SK-N-SH (cell line): Measurements from ENCODE around the gene TNFRSF21. TPM values are rescaled to one million over a fixed set of nuclear protein-coding genes. Genes with fewer than 3 reads are reported as not detected.

ENCODE experiments used
- CTCF ChIA-PET: fragments of 300-600, 350-600 bp; formaldehyde crosslinking; extraction: SDS; loops from one replicate; lab custom pipeline; 2021; lab: Yijun Ruan, JAX
- POLR2A ChIA-PET: fragments of 350-600 bp; sonication (Branson Sonifier 250); formaldehyde crosslinking; extraction: SDS; loops from one replicate; lab custom pipeline; 2020; ENCODE audit warnings: antibody characterized with exemption, inconsistent platforms; lab: Yijun Ruan, JAX
- DNase-seq: peaks from one replicate; pipeline ENCODE4 v3.0.0; 2012
- H2AFZ ChIP-seq: fragments of 200-600 bp; sonication (generic); 2 replicates; pipeline ENCODE4 v1.8.1; 2016; ENCODE audit warnings: antibody characterized with exemption, mild to moderate bottlenecking, low read depth
- H3F3A ChIP-seq: fragments of 200-600 bp; sonication (generic); replicated peaks from 2 replicates; pipeline ENCODE3; 2016; ENCODE audit warnings: antibody characterized with exemption, mild to moderate bottlenecking; ENCODE audit not compliant: insufficient read depth
- H3K27ac ChIP-seq, 2 experiments: fragments of 200-500 bp in 1 of 2; fragments of 200-600 bp in 1 of 2; sonication (Bioruptor generic) in 1 of 2; sonication (generic), shearing (Covaris generic) in 1 of 2; 2 replicates each; pipeline versions ENCODE4 v1.5.1 to v1.6.1; 2014 to 2016; ENCODE audit warnings: low read depth in 2 of 2, inconsistent platforms in 1 of 2, low read length in 1 of 2, mild to moderate bottlenecking in 1 of 2, mixed read lengths in 1 of 2
- H3K27me3 ChIP-seq: fragments of 200-600 bp; sonication (generic), shearing (Covaris generic); 2 replicates; pipeline ENCODE4 v1.6.1; 2016; ENCODE audit warnings: mixed run types; ENCODE audit not compliant: insufficient read depth
- H3K36me3 ChIP-seq, 2 experiments: fragments of 200-500 bp in 1 of 2; fragments of 200-600 bp in 1 of 2; sonication (Bioruptor generic) in 1 of 2; sonication (generic) in 1 of 2; replicated peaks in 1 of 2; 2 replicates each; pipeline versions ENCODE3 to v1.5.1; 2014 to 2016; ENCODE audit warnings: low read length in 1 of 2, mild to moderate bottlenecking in 1 of 2; ENCODE audit not compliant: insufficient read depth in 2 of 2, control insufficient read depth in 1 of 2
- H3K4me1 ChIP-seq, 2 experiments: fragments of 200-500 bp in 1 of 2; fragments of 200-600 bp in 1 of 2; sonication (Bioruptor generic) in 1 of 2; sonication (generic), shearing (Covaris generic) in 1 of 2; 2 replicates each; pipeline versions ENCODE4 v1.5.1 to v1.6.1; 2014 to 2016; ENCODE audit warnings: low read depth in 1 of 2, low read length in 1 of 2, mixed run types in 1 of 2; ENCODE audit not compliant: insufficient read depth in 2 of 2, control insufficient read depth in 1 of 2
- H3K4me2 ChIP-seq: fragments of 200-600 bp; sonication (generic), shearing (Covaris generic); 2 replicates; pipeline ENCODE4 v1.6.1; 2017; ENCODE audit warnings: mixed run types
- H3K4me3 ChIP-seq, 2 experiments: fragments of 200-500 bp in 1 of 2; fragments of 200-600 bp in 1 of 2; sonication (Bioruptor generic) in 1 of 2; sonication (generic), shearing (Covaris generic) in 1 of 2; 2 replicates each; pipeline versions ENCODE4 v1.5.1 to v1.8.1; 2014 to 2016; ENCODE audit warnings: low read depth in 2 of 2, inconsistent platforms in 1 of 2, low read length in 1 of 2, mild to moderate bottlenecking in 1 of 2, mixed read lengths in 1 of 2, moderate library complexity in 1 of 2
- H3K79me2 ChIP-seq: fragments of 200-600 bp; sonication (generic); 2 replicates; pipeline ENCODE4 v1.8.1; 2017; ENCODE audit warnings: mild to moderate bottlenecking; ENCODE audit not compliant: insufficient read depth
- H3K9ac ChIP-seq: fragments of 200-600 bp; sonication (generic); 2 replicates; pipeline ENCODE4 v1.6.1; 2017; ENCODE audit warnings: mixed run types
- H3K9me2 ChIP-seq: fragments of 200-600 bp; sonication (generic); 2 replicates; pipeline ENCODE4 v1.6.1; 2017; ENCODE audit warnings: mixed run types
- H3K9me3 ChIP-seq: fragments of 200-600 bp; sonication (generic); 2 replicates; pipeline ENCODE4 v1.6.1; 2017; ENCODE audit warnings: mixed run types, mild to moderate bottlenecking, moderate library complexity
- H4K20me1 ChIP-seq: fragments of 200-600 bp; sonication (generic); 2 replicates; pipeline ENCODE4 v1.6.1; 2017; ENCODE audit warnings: mild to moderate bottlenecking, mixed run types; ENCODE audit not compliant: insufficient read depth
- CHD2 ChIP-seq: fragments of 150-350 bp; IDR thresholded peaks from 2 replicates; pipeline ENCODE4 v1.6.1; 2018; ENCODE audit warnings: low read length; ENCODE audit not compliant: partially characterized antibody
- CTCF ChIP-seq: fragments of 200-600 bp; sonication (generic); IDR thresholded peaks from 2 replicates; pipeline ENCODE4 v1.6.1; 2017; ENCODE audit warnings: antibody characterized with exemption, mild to moderate bottlenecking, moderate library complexity
- FOXM1 ChIP-seq: IDR thresholded peaks from 2 replicates; pipeline ENCODE4 v1.4.0; 2012; ENCODE audit warnings: low read depth, mild to moderate bottlenecking
- MEF2A ChIP-seq: IDR thresholded peaks from 2 replicates; pipeline ENCODE4 v1.4.0; 2012; ENCODE audit warnings: low read depth, borderline replicate concordance
- MXI1 ChIP-seq: IDR thresholded peaks from 2 replicates; pipeline ENCODE4 v1.6.1; 2012; ENCODE audit warnings: mild to moderate bottlenecking, low read depth, low read length, improper control_type of control experiment
- PBX3 ChIP-seq: IDR thresholded peaks from 2 replicates; pipeline ENCODE4; 2012
- POLR2AphosphoS5 ChIP-seq: IDR thresholded peaks from 2 replicates; pipeline ENCODE4 v1.6.1; 2012; ENCODE audit warnings: low read depth, low read length
- RCOR1 ChIP-seq: fragments of 150-350 bp; IDR thresholded peaks from 2 replicates; pipeline ENCODE4 v1.6.1; 2017; ENCODE audit warnings: antibody characterized with exemption, low read length
- RFX5 ChIP-seq: IDR thresholded peaks from 2 replicates; pipeline ENCODE4 v1.6.1; 2012; ENCODE audit warnings: mild to moderate bottlenecking, improper control_type of control experiment, low read length
- SIN3A ChIP-seq: IDR thresholded peaks from 2 replicates; pipeline ENCODE4 v1.6.1; 2012; ENCODE audit warnings: low read depth, mild to moderate bottlenecking, low read length, moderate library complexity, borderline replicate concordance
- SMC3 ChIP-seq: IDR thresholded peaks from 2 replicates; pipeline ENCODE4 v1.6.1; 2012; ENCODE audit warnings: low read depth, low read length, improper control_type of control experiment
- TAF1 ChIP-seq: IDR thresholded peaks from 2 replicates; pipeline ENCODE4 v1.6.1; 2012; ENCODE audit warnings: low read depth, mild to moderate bottlenecking, low read length, moderate library complexity, borderline replicate concordance
- TEAD4 ChIP-seq: IDR thresholded peaks from 2 replicates; pipeline ENCODE4 v1.4.0; 2012; ENCODE audit warnings: mild to moderate bottlenecking, borderline replicate concordance; ENCODE audit not compliant: insufficient read depth
- WGBS: methylation state at CpG from one replicate; pipeline ENCODE4 v1.1.6; 2017; ENCODE audit warnings: low lambda C conversion rate; 5-methylcytosine and 5-hydroxymethylcytosine counted together
- polyA plus RNA-seq, 3 experiments: library from polyadenylated mRNA; depleted of rRNA; stranded (reverse); fragments of >200 nt; gene quantifications; 2 replicates each; pipeline ENCODE4 v1.2.3, GENCODE V29; 2012
- TF ChIP-seq, protein P1 (sequence below): IDR thresholded peaks from 2 replicates; pipeline ENCODE4 v1.6.1; 2012; ENCODE audit warnings: mild to moderate bottlenecking, low read depth, low read length, moderate library complexity

The TNFRSF21 gene
- polyA plus RNA-seq, 1 of the 3 experiments (the other 2 are of a cell fraction), result 9.2 TPM

- no peak for DNase-seq
- TF ChIP-seq MXI1, result no peak
- TF ChIP-seq RFX5, result no peak
- TF ChIP-seq FOXM1, result no peak
- TF ChIP-seq CTCF, result no peak
- ChIA-PET CTCF (interaction anchor here (1.4 kb wide), 1 partner anchor 13 kb away, joined by 4 read pairs; no protein-coding TSS in a partner anchor), POLR2A (interaction anchor here (0.6 kb wide), 1 partner anchor 118 kb away, joined by 3 read pairs; no protein-coding TSS in a partner anchor)
- H3K79me2 ChIP-seq, result no peaks in the 10 kb centered on the region
- H3K27me3 ChIP-seq, result no peaks in the 10 kb centered on the region
- H4K20me1 ChIP-seq, result no peaks in the 10 kb centered on the region
- no peak overlapping the region for H3K4me2 ChIP-seq
- no peaks in the 10 kb centered on the region for H3F3A ChIP-seq
- H3K4me3 ChIP-seq, result no peak overlapping the region
- H3K36me3 ChIP-seq, result no peaks in the 10 kb centered on the region
- no peaks in the 10 kb centered on the region for H3K9me3 ChIP-seq
- WGBS, result 35% methylated on average over 8 of the region's 8 CpGs
- no peaks in the 10 kb centered on the region for H3K4me1 ChIP-seq
- H3K9me2 ChIP-seq, result no peaks in the 10 kb centered on the region
- no peak overlapping the region for H3K27ac ChIP-seq
- no peak overlapping the region for H2AFZ ChIP-seq
- H3K9ac ChIP-seq, result no peak overlapping the region
Measured at GRCh38 chr6:47342824-47343223, 33.1 kb upstream of the TNFRSF21 start.

- H2AFZ ChIP-seq, result no peak overlapping the region
- no peaks in the 10 kb centered on the region for H3K4me1 ChIP-seq
- WGBS, result 11% methylated on average over 2 of the region's 2 CpGs
- no peaks in the 10 kb centered on the region for H4K20me1 ChIP-seq
- no peaks in the 10 kb centered on the region for H3K36me3 ChIP-seq
- CTCF ChIA-PET, result no interaction called here
- H3K9me3 ChIP-seq, result no peaks in the 10 kb centered on the region
- no peak for DNase-seq
- no peak overlapping the region for H3K4me3 ChIP-seq
- H3K9ac ChIP-seq, result no peak overlapping the region
- H3K27ac ChIP-seq, result no peak overlapping the region
- H3F3A ChIP-seq, result no peaks in the 10 kb centered on the region
- H3K27me3 ChIP-seq, result no peaks in the 10 kb centered on the region
- H3K9me2 ChIP-seq, result no peaks in the 10 kb centered on the region
- no peaks in the 10 kb centered on the region for H3K79me2 ChIP-seq
- POLR2A ChIA-PET, result no interaction called here
- TF ChIP-seq CTCF, result no peak
- TF ChIP-seq SMC3, result no peak
- no peak for TF ChIP-seq POLR2AphosphoS5
- no peak for TF ChIP-seq CHD2
- TF ChIP-seq TEAD4, result no peak
- no peak for TF ChIP-seq SIN3A
- TF ChIP-seq RCOR1, result no peak
- no peak for TF ChIP-seq MXI1
- TF ChIP-seq, protein P1, sequence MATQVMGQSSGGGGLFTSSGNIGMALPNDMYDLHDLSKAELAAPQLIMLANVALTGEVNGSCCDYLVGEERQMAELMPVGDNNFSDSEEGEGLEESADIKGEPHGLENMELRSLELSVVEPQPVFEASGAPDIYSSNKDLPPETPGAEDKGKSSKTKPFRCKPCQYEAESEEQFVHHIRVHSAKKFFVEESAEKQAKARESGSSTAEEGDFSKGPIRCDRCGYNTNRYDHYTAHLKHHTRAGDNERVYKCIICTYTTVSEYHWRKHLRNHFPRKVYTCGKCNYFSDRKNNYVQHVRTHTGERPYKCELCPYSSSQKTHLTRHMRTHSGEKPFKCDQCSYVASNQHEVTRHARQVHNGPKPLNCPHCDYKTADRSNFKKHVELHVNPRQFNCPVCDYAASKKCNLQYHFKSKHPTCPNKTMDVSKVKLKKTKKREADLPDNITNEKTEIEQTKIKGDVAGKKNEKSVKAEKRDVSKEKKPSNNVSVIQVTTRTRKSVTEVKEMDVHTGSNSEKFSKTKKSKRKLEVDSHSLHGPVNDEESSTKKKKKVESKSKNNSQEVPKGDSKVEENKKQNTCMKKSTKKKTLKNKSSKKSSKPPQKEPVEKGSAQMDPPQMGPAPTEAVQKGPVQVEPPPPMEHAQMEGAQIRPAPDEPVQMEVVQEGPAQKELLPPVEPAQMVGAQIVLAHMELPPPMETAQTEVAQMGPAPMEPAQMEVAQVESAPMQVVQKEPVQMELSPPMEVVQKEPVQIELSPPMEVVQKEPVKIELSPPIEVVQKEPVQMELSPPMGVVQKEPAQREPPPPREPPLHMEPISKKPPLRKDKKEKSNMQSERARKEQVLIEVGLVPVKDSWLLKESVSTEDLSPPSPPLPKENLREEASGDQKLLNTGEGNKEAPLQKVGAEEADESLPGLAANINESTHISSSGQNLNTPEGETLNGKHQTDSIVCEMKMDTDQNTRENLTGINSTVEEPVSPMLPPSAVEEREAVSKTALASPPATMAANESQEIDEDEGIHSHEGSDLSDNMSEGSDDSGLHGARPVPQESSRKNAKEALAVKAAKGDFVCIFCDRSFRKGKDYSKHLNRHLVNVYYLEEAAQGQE, result no peak
- TF ChIP-seq TAF1, result no peak
- no peak for TF ChIP-seq MEF2A
- no peak for TF ChIP-seq PBX3
- no peak overlapping the region for H3K4me2 ChIP-seq
Measured at GRCh38 chr6:47337519-47337918, 27.8 kb upstream of the TNFRSF21 start.
